Esophagus mucosa (tissue), 1 donor: ENCODE data around the gene USF2. TPM values are rescaled to one million over a fixed set of nuclear protein-coding genes. Genes with fewer than 3 reads are reported as not detected.
"Not testable (repeated sequence)": the region's sequence is repeated elsewhere in the genome, so short reads cannot be mapped to it uniquely, and the experiment has no call there.

ENCODE experiments used
- ATAC-seq: fragments of 200-7000 bp; cut with Tn5 transposase; one replicate; pipeline ENCODE4 v1.9.1; 2020
- total RNA-seq: library from RNA; stranded (reverse); gene quantifications from one replicate; pipeline ENCODE4 v1.2.4, GENCODE V29; 2023
- donor health status: DM: yes; HTN: yes; CAD: no.

USF2 gene, protein sequence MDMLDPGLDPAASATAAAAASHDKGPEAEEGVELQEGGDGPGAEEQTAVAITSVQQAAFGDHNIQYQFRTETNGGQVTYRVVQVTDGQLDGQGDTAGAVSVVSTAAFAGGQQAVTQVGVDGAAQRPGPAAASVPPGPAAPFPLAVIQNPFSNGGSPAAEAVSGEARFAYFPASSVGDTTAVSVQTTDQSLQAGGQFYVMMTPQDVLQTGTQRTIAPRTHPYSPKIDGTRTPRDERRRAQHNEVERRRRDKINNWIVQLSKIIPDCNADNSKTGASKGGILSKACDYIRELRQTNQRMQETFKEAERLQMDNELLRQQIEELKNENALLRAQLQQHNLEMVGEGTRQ
- total RNA-seq, result 72.3 TPM

DNA sequence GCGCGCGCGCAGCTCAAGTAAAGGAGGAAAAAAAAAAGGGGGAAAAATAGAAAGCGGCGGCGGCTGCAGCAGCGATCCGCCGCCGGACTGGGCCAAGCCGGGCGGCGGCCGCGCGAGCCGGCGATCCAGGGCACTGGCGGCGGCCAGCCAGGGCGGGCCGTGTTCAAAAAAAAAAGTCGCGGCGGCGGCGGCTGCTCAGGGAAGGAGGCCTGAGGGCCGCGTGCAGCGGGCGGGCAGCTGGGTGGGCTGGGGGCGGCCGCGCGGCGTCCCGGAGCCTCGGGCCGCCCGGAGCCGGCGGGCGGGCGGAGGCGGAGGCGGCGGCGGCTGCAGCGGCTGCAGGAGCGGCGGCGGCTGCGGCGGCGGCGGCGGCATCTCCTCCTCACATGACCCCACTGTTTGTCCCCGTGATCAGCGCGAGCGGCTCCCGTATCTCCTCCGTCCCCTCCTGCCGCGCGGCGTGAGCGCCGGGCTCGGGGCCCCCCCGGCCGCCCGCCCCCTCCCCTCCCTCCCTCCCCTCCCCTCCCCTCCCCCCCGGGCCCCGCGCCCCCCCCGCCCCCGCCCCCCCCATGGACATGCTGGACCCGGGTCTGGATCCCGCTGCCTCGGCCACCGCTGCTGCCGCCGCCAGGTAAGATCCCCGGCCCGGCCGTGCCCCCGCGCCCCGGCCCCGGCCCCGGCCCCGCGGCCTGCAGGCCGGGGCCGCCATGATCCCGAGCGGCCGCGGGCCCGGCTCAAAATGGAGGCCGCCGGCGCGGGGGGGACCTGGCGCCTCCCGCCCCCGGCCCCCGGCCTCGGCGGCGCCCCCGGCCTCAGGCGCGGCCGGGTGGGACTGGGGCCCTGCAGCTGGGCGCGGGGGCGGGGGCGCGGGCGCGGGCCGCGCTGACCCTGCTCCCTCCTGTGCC, at the start of gene USF2:
Gene USF2, plus strand, starts transcription at position 427 of the 902 bp plus-strand sequence. Its CDS starts 140 bp downstream, at position 567.
- ATAC-seq, result no peak

DNA sequence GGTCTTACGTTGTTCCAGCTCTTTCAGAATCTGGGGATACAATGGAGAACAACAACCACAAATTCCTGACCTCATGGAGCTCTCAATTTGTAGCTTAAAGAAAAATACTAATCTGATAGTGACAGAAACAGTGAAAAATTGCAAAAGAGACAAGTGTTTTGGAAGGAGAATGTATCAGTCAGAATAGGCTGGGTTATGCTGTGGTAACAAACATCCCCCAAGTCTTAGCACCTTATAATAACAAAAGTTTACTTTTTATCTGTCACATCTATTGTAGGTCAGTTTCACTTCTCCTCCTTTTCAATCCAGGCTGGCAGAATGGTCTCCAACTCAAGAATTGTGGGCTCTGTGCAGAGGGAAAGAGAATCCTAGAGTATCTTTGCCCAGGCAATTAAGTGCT, 49.8 kb upstream of the USF2 start:
- ATAC-seq, result no peak

DNA sequence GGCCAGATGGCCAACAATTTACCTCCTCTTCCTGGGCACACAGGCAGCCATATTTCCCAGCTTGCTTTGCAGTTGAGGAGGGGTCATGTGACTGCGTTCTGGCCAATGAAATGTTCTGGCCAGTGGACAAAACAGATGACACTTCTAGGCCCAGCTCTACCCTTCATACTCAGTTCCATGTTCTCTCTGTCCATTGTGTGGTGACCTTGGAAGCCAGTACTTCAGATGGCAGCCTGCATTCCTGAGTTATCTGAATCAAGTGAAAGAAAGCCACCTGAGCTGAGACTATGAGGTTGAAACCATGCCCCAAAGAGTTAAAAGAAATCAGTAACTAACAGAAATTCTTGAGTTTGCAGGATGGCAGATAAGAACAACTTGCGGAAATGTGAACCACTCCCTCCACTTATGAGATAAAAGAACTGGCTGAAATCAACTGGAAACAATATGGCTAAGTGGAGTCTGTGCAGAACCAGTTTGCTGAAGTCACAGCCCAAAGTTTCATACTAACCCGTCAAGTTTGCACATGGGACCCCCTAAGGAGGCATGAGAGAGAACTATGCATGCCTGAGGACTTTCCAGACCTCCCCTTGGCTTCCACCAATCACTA, 48.3 kb upstream of the USF2 start:
- ATAC-seq, result no peak

DNA sequence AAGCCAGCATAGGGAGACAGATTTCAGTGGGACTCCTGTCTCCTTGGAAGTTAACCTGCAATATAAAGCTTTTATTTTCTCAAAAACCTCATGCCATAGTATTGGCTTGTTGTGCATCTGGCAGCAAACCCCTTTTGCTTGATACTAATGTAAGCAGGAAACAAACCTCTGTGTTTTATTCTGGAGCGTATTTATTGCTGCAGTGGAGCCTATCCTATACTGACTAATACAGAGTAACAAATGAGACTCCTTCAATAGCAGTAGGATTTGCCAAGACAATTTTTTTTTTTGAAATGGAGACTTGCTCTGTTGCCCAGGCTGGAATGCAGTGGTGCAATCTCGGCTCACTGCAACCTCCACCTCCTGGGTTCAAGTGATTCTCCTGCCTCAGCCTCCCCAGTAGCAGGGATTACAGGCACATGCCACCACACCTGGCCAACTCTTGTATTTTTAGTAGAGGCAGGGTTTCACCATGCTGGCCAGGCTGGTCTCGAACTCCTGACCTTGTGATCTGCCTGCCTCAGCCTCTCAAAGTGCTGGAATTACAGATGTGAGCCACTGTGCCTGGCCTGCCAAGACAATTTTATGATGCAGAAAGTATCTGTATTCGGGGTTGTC, 47.7 kb upstream of the USF2 start:
- not testable (repeated sequence) for ATAC-seq

DNA sequence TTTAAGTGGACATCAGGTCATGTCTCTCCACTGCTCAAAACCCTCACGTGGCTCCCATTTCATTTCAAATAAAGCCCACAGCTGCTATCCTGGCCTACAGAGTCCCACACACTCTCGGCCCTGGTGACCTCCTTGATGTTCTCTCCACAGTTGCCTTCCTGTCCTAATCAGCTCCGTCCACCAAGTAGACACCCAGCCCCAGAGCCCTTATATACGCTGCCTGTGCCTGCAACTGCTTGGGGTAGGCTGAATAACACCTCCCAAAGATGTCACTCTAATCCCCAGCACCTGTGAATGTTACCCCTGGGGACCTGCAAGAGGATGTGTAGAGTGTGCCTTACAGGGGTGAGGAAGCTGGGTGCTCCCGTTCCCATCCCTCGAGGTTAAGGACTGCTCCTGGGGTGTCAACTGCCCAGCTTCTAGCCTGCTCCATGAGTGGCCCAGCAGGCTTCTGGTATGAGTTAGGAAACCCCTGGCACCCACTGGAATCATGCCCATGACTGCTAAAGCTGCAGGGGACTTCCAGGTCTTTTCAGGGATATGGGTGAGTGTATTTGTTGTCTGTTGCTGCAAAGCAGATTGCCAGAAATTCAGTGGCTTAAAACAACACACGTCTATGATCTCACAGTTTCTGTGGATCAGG, 46.3 kb upstream of the USF2 start:
- no peak for ATAC-seq

DNA sequence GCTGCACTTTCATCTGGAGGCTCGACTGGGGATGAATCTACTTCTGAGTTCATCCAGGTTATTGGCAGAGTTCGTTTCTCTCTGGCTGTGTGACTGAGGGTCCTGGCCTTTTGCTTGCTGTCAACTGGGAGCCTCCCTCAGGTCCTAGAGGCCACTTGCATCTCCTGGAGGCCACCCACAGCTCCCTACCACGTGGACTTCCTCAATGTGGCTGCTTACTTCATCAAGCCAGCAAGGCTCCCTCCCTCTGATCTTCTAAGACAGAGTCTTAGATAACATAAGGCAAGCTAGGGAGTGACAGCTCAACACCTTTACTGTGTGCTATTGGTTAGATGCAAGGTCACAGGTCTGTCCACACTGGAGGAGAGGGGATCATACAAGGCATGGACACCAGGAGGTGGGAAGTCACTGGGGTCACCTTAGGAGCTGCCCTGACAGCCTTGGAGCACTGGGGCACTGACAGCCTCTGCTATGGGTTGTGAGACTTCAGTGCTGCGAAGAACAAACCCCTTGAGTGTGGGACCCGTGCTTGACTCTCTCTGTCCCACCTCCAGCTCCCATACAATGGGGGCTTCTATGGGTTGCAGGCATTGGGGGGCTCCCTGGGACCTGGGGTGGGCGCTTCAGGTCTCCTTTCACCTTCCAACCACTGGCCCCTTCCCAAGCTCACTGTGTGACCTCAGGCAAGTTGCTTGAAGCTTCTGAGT, 45.5 kb upstream of the USF2 start:
- ATAC-seq, result no peak

DNA sequence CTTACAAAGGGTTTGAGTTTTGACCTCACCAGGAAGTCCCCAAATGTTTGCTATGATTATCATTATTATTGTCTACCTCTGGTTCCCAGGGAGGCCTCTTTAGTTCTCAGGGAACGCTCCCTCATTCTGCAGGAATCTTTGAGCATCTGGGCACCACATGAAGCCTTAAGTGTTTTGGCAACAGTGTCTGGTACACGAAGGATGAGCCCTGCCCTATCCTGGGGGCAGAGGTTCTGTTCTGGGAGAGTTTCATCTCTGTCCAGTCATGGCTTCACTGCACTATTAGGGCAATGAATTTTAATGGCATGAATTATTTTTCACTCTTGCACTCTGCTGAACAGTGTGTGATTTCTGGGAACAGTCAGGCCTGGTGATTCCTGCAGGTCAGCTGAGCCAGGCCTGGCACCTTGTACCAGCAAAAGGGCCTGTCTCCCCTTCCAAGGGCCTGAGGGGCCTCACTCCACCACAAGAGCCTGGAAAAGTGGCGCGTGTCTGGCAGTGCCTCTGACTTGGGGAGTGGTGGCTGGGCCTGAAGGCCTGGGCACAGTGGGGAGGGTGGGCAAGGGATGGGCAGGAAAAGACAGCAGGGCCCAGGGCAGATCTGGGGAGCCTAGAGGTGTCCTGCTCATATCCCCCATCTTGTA, 44.8 kb upstream of the USF2 start:
- no peak for ATAC-seq

DNA sequence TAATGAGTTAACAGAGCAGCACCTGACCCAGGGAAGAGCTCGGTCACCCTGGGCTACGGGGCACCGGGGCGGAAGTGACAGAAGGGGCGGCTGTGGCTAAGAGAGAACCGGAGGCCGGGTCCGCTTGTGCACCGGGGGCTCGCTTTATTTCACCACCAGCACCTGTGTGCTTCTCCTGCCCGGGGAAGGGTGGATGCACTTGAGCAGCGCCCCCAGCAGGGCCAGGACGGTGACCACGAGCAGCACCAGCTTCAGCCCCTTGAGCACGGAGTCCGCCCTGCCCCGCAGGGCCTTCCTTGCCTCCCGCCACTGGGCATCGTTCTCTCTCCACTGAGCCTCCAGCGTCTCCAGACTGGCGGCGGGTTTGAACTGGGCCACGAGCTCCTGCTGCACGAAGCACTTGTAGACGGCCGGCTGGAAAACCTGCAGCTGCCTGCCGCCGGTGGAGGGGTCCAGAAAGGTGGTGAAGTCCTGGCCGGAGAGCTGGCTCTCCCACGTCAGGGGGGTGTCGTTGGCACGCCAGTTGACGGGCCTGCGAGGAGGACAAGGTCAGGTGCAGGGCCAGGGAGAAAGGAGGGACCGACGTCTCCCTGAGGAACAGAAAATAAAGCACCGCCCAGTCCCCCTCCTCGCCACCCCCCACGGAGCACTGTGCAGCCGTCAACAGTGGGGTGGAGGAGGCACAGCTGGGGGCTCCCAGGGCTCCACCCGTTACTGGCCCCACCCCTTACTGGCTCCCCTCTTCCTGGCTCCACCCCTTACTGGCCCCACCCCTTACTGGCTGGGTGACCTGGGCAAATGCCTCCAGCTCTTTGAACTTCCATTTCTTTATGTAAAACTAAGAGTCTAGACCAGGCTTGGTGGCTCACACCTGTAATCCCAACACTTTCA, 43.8 kb upstream of the USF2 start:
- ATAC-seq, result peak; percentile 42

DNA sequence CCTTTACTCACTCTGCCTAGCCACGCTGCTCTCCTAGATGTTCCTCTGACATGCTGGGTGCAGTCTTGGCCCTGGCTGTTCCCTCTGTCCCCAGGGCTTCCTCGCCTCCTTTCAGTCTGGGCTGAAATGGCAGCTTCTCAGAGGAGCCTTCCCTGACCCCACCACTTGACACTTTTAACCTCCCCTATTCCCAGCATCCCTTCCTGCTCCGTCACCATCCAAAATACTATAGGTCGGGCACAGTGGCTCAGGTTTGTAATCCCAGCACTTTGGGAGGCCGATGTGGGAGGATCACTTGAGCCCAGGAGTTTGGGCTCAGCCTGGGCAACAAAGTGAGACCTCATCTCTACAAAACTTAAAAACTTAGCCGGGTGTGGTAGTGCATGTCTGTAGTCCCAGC, 42.8 kb upstream of the USF2 start:
- ATAC-seq, result no peak

DNA sequence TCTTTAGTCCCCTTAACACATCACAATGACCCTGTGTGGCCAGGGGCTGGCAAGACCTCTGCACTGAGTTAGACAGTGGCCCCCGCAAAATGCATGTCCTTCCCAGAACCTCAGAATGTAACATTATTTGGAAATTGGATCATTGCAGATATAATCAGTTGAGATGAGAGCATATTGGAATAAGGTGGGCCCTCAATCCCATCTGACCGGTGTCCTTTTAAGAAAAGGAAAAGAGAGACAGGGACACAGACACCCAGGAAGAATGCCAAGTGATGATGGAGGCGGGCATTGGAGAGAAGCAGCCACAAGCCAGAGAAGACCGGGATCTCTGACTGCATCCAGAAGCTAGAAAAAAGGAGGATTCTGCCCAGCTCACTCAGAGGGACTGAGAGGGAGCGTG, 42.0 kb upstream of the USF2 start:
- no peak for ATAC-seq

DNA sequence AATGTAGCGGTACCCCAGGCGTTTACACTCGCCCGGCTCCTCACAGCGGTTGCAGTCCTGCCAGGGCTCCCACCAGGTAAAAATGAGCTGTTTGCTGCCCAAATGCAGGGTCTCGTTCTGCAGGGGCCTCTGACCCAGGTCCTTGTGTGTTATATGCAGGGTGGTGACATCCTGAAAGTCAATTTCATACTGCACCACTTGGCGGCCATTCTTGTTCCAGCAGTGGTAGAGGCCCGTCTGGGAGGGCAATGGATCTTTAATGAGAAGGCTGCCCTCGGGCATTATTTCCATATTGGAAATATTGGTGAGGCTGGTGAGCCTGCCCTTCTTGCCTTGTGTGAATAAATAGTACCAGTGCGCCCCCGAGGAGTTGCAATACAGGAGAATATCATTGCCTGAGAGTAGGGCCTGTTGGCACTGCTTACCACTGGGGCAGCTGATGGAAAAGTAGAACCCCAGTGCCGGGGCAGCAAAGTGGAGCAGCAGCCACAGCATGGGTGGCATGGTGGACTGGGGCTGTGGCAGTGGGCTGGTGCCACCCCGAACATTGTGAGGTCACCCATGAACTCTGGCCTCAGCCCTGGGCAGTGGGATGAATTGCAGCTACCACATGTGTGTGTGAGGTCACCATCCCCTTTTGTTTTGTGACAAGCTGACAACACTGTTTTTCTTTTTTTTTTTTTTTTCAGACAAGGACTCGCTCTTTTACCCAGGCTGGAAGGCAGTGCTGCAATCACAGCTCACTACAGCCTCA, 40.4 kb upstream of the USF2 start, which contains the start of gene FAM187B:
Gene FAM187B, minus strand, starts transcription at position 563 of the 754 bp plus-strand sequence. Its CDS starts 59 bp downstream, at position 504.
- ATAC-seq, result no peak

DNA sequence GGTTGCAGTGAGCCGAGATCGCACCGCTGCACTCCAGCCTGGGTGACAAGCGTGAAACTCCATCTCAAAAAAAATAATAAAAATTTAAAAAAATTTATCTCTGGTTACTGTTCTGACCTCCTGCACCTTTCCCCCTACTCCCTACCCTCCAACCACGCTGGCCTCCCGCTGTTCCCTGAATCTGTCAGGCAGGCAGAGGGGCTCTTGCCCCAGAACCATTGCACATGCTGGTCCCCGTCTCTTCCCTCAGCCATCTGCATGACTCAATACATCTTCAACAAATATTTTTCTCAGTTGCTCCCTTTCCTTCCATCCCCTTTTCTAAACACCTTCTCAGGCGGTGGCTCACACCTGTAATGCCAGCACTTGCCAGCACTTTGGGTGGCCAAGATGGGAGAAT, 39.2 kb upstream of the USF2 start:
- no peak for ATAC-seq

DNA sequence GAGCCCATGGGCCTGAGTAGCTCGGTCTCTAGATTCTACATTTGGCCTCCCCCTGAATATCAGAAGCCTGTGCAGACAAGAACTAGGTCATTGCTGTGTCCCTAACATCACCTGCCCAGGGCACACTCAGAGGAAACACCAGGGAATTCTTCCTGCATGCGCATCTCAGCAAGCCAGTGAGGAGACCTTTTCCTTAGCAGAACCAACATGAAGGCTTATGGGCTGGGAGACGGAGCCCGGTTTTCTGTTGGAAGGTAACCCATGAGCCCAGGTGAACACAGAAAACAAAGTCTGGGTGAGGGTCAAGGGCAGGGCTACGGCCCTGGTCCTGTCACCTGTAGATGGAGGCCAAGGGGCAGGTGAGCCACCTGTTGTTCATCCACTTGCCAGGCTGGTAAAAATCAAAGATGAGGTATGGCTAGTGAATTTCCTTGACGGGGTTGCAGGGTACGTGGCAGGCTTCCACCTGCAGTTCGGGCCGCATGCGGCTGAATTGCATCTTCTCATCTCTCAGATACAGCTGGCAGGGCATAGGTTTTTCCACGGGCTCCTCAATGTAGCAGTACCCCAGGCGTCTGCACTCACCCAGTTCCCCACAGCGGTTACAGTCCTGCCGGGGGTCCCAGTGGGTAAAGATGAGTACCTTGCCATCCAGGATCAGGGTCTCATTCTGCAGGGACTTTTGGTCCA, 36.7 kb upstream of the USF2 start:
- ATAC-seq, result no peak

DNA sequence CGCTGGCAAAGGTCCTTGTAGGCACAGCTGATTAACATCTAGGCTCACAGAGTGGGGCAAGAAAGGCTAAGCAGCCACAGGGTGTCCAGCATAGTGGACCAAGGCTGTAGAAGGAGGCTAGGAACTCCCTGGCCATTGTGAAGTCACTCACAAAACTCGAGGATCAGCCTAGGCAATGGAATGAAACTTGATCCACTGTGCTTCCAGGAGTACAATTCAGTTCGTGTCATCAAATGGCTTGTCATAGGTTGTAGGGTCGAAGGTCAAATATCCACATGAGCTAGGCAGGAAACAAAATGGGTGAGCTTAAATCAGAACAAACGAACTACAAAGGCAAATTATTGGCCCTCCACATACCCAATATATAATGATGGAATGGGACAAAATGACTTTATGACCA, 35.9 kb upstream of the USF2 start:
- ATAC-seq, result no peak

DNA sequence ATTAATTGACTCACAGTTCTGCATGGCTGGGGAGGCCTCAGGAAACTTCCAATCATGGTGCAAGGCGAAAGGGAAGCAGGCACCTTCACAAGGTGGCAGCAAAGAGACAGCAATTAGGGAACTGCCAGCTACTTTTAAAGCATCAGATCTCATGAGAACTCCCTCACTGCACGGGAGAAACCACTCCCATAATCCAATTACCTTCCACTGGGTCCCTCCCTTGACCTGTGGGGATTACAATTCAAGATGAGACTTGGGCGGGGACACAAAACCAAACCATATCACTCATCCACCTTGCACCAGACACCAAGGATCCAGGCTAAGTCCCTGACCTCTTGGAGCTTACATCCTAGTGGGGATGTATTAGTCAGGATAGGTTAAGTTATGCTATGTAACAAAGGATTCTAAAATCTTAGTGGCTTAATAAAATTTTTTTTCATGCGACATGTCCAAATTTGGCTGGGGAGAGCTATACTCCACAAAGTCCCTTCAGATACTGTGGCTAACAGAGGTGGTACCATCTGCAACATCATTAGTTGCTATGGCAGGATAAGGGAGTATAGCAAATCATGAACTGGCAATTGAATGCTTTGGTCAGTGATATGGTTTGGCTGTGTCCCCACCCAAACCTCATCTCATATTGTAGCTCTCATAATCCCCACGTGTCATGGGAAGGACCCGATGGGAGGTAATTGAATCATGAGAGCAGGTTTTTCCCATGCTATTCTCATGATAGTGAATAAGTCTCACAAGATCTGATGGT, 31.9 kb upstream of the USF2 start:
- ATAC-seq, result no peak

DNA sequence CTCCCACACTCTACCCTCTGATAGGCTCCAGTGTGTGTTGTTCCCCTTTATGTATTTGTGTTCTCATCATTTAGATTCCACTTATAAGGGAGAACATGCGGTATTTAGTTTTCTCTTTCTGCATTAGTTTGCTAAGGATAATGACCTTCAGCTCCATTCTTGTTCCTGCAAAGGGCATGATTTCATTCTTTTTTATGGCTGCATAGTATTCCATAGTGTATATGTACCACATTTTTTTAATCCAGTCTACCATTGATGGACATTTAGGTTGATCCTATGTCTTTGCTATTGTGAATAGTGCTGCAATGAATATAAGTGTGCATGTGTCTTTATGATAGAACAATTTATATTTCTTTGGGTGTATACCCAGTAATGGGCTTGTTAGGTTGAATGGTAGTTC, 29.2 kb upstream of the USF2 start:
- not testable (repeated sequence) for ATAC-seq

DNA sequence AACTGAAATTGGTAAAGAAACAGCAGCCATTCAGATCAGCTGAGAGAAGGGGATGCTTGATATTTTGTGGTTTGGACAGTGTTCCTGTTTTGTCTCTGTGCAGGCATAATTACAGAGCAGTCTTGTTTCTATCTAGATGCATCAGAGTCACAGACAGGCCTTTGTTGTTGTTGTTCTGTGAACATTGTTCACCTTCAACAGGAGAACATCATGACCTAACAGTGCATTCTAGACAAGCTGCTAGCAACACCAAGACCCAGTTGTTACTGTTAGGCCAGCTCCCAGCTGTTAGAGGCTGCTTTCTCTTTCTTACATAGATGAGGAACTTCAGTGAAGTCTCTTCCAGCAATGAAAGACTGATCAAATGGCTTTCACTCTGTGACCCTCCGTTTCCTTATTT, 28.4 kb upstream of the USF2 start:
- ATAC-seq, result peak; percentile 35

DNA sequence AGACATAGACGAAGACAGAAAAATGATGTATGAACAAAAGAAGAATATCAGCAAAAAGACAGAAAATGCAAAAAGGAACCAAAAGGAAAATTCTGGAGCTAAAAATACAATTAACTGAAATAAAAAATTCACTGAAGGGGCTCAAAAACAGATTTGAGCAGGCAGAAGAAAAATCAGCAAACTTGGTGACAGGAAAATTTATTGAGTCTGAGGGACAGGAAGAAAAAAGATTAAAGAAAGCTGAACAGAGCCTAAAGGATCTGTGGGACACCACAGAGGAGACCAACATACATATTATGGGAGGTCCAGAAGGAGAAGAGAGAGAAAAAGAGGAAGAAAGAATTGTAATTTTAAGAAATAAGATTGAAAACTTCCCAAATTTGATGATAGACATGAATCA, 27.3 kb upstream of the USF2 start:
- ATAC-seq, result no peak
